IgD-negative memory B cell (primary cell): Measurements from ENCODE around the gene DDOST. TPM values are rescaled to one million over a fixed set of nuclear protein-coding genes. Genes with fewer than 3 reads are reported as not detected.

Source experiments
- H3K27ac Mint-ChIP-seq, 3 donors: one replicate each; pipeline ENCODE4 v1.8.0; 2020 to 2022; ENCODE audit warnings: mild to moderate bottlenecking in 3 of 3, mixed read lengths in 3 of 3, moderate library complexity in 1 of 3
- H3K27me3 Mint-ChIP-seq: one replicate; pipeline ENCODE4 v1.8.0; 2021; ENCODE audit warnings: mixed read lengths
- H3K36me3 Mint-ChIP-seq: one replicate; pipeline ENCODE4 v1.8.0; 2020; ENCODE audit warnings: mild to moderate bottlenecking, mixed read lengths
- H3K4me1 Mint-ChIP-seq, 3 donors: one replicate each; pipeline ENCODE4 v1.8.0; 2020 to 2022; ENCODE audit warnings: mixed read lengths in 3 of 3, mild to moderate bottlenecking in 1 of 3
- H3K4me3 Mint-ChIP-seq, 4 donors: one replicate each; pipeline ENCODE4 v1.8.0; 2020 to 2022; ENCODE audit warnings: mild to moderate bottlenecking in 4 of 4, mixed read lengths in 4 of 4, moderate library complexity in 3 of 4
- H3K9me3 Mint-ChIP-seq, 3 donors: one replicate each; pipeline ENCODE4 v1.8.0; 2020 to 2021; ENCODE audit warnings: mixed read lengths in 3 of 3, mild to moderate bottlenecking in 1 of 3
- polyA plus RNA-seq: library from polyadenylated mRNA; unstranded; fragments of 300-500 nt; fragmentation: Illumina TruSeq; gene quantifications from one replicate; pipeline ENCODE4 v1.2.3, GENCODE V29; 2021

The DDOST gene
- polyA plus RNA-seq, 1 donor from 2014 or later: 209 TPM

GRCh38 chr1:20633190-20634064 is 27.7 kb downstream of the DDOST start, which contains the start of gene PINK1:
TSS of gene PINK1 (plus strand) at chr1:20633458. CDS start at chr1:20633549, 91 bp downstream.
- H3K4me1 Mint-ChIP-seq: peaks cover 7 to 9% (median 8%) of the 10 kb centered on the region in 3 donors
- H3K36me3 Mint-ChIP-seq: no peaks in the 10 kb centered on the region

GRCh38 chr1:20632386-20632785 is 28.8 kb downstream of the DDOST start:
- Mint-ChIP-seq H3K4me1 (peaks cover 7 to 9% (median 8%) of the 10 kb centered on the region in 3 donors), H3K9me3 (peaks cover 1 to 4% (median 1%) of the 10 kb centered on the region in 3 donors), H3K4me3 (peak overlapping the region; percentile 75 to 85 (median 80)), H3K36me3 (no peaks in the 10 kb centered on the region), H3K27ac (peak overlapping the region in 2 of 3 donors; percentile 81 to 86), H3K27me3 (peaks cover 2% of the 10 kb centered on the region)

More at GRCh38 chr1:20633190-20634064, 27.7 kb downstream of the DDOST start, which contains the start of gene PINK1:
- Mint-ChIP-seq H3K27me3 (peaks cover 2% of the 10 kb centered on the region), H3K4me3 (peak within 1 kb of the TSS; percentile 85 to 95 (median 92)), H3K9me3 (peaks cover 1 to 4% (median 1%) of the 10 kb centered on the region in 3 donors), H3K27ac (peak within 1 kb of the TSS; percentile 79 to 86 (median 81))

GRCh38 chr1:20630729-20631128 is 30.4 kb downstream of the DDOST start:
- Mint-ChIP-seq H3K27me3 (peaks cover 4% of the 10 kb centered on the region), H3K9me3 (peaks cover 1 to 5% (median 4%) of the 10 kb centered on the region in 3 donors), H3K4me3 (peak overlapping the region in 2 of 4 donors; percentile 25 to 80), H3K4me1 (peaks cover 7 to 9% (median 8%) of the 10 kb centered on the region in 3 donors), H3K27ac (no peak overlapping the region), H3K36me3 (no peaks in the 10 kb centered on the region)

- Mint-ChIP-seq H3K4me3 (no peak overlapping the region), H3K27ac (no peak overlapping the region), H3K4me1 (peaks cover 0 to 1% (median 0%) of the 10 kb centered on the region in 3 donors), H3K36me3 (no peaks in the 10 kb centered on the region), H3K27me3 (peaks cover 4% of the 10 kb centered on the region), H3K9me3 (peaks cover 1 to 4% (median 4%) of the 10 kb centered on the region in 3 donors)
Observed at GRCh38 chr1:20626524-20626923, 34.6 kb downstream of the DDOST start.

GRCh38 chr1:20626098-20626427 is 35.1 kb downstream of the DDOST start:
- H3K4me3 Mint-ChIP-seq: no peak overlapping the region
- no peaks in the 10 kb centered on the region for H3K36me3 Mint-ChIP-seq
- H3K27ac Mint-ChIP-seq: no peak overlapping the region
- H3K9me3 Mint-ChIP-seq: peaks cover 1 to 4% (median 4%) of the 10 kb centered on the region in 3 donors
- H3K4me1 Mint-ChIP-seq: peaks cover 0 to 1% (median 0%) of the 10 kb centered on the region in 3 donors
- peaks cover 2% of the 10 kb centered on the region for H3K27me3 Mint-ChIP-seq

GRCh38 chr1:20625176-20626097 is 35.7 kb downstream of the DDOST start:
- Mint-ChIP-seq H3K9me3 (peaks cover 1 to 4% (median 4%) of the 10 kb centered on the region in 3 donors), H3K4me3 (no peak overlapping the region), H3K27ac (no peak overlapping the region), H3K27me3 (peaks cover 4% of the 10 kb centered on the region), H3K36me3 (no peaks in the 10 kb centered on the region), H3K4me1 (peaks cover 0 to 1% (median 0%) of the 10 kb centered on the region in 3 donors)

- H3K27me3 Mint-ChIP-seq: peaks cover 4% of the 10 kb centered on the region
- no peak overlapping the region for H3K27ac Mint-ChIP-seq
- peaks cover 0 to 1% (median 0%) of the 10 kb centered on the region in 3 donors for H3K4me1 Mint-ChIP-seq
- H3K36me3 Mint-ChIP-seq: no peaks in the 10 kb centered on the region
- no peak overlapping the region for H3K4me3 Mint-ChIP-seq
- peaks cover 1 to 4% (median 4%) of the 10 kb centered on the region in 3 donors for H3K9me3 Mint-ChIP-seq
Observed at GRCh38 chr1:20624709-20625108, 36.5 kb downstream of the DDOST start.

GRCh38 chr1:20621012-20621411 is 40.2 kb downstream of the DDOST start:
- peaks cover 7% of the 10 kb centered on the region for H3K27me3 Mint-ChIP-seq
- no peaks in the 10 kb centered on the region for H3K36me3 Mint-ChIP-seq
- no peaks in the 10 kb centered on the region for H3K9me3 Mint-ChIP-seq
- H3K4me3 Mint-ChIP-seq: no peak overlapping the region
- H3K4me1 Mint-ChIP-seq: peaks cover 0 to 4% (median 1%) of the 10 kb centered on the region in 3 donors
- no peak overlapping the region for H3K27ac Mint-ChIP-seq

GRCh38 chr1:20619999-20620398 is 41.2 kb downstream of the DDOST start:
- Mint-ChIP-seq H3K4me3 (no peak overlapping the region), H3K9me3 (no peaks in the 10 kb centered on the region), H3K27me3 (peaks cover 9% of the 10 kb centered on the region)

GRCh38 chr1:20618550-20618949 is 42.6 kb downstream of the DDOST start:
- Mint-ChIP-seq H3K9me3 (no peaks in the 10 kb centered on the region), H3K27ac (no peak overlapping the region), H3K4me3 (no peak overlapping the region), H3K36me3 (no peaks in the 10 kb centered on the region), H3K4me1 (peaks cover 0 to 4% (median 3%) of the 10 kb centered on the region in 3 donors), H3K27me3 (peaks cover 9% of the 10 kb centered on the region)

More at GRCh38 chr1:20619999-20620398, 41.2 kb downstream of the DDOST start:
- Mint-ChIP-seq H3K4me1 (peaks cover 0 to 4% (median 1%) of the 10 kb centered on the region in 3 donors), H3K36me3 (no peaks in the 10 kb centered on the region), H3K27ac (no peak overlapping the region)

GRCh38 chr1:20616847-20617487 is 44.2 kb downstream of the DDOST start:
- no peak overlapping the region for H3K27ac Mint-ChIP-seq
- no peaks in the 10 kb centered on the region for H3K36me3 Mint-ChIP-seq
- peaks cover 0 to 2% (median 0%) of the 10 kb centered on the region in 3 donors for H3K9me3 Mint-ChIP-seq
- peaks cover 0 to 4% (median 2%) of the 10 kb centered on the region in 3 donors for H3K4me1 Mint-ChIP-seq
- no peak overlapping the region for H3K4me3 Mint-ChIP-seq
- peaks cover 9% of the 10 kb centered on the region for H3K27me3 Mint-ChIP-seq

GRCh38 chr1:20615946-20616846 is 45.0 kb downstream of the DDOST start:
- Mint-ChIP-seq H3K27me3 (peaks cover 9% of the 10 kb centered on the region), H3K4me1 (peaks cover 0 to 4% (median 2%) of the 10 kb centered on the region in 3 donors), H3K36me3 (no peaks in the 10 kb centered on the region), H3K4me3 (no peak overlapping the region), H3K9me3 (peaks cover 0 to 2% (median 0%) of the 10 kb centered on the region in 3 donors), H3K27ac (no peak overlapping the region)

- no peak overlapping the region for H3K4me3 Mint-ChIP-seq
- H3K36me3 Mint-ChIP-seq: no peaks in the 10 kb centered on the region
- H3K27ac Mint-ChIP-seq: no peak overlapping the region
- peaks cover 0 to 4% (median 2%) of the 10 kb centered on the region in 3 donors for H3K4me1 Mint-ChIP-seq
- H3K9me3 Mint-ChIP-seq: peaks cover 0 to 2% (median 0%) of the 10 kb centered on the region in 3 donors
- H3K27me3 Mint-ChIP-seq: peaks cover 8% of the 10 kb centered on the region
Observed at GRCh38 chr1:20614131-20614579, 47.0 kb downstream of the DDOST start.
